Measurements from ENCODE around the gene HOTAIR. TPM values are rescaled to one million over a fixed set of nuclear protein-coding genes. Genes with fewer than 3 reads are reported as not detected.
A peak's percentile ranks its signal among the peaks of the same experiment; 100 is the strongest.

HOTAIR gene
- total RNA-seq, 2 donors from 2014 or later: not detected

DNA sequence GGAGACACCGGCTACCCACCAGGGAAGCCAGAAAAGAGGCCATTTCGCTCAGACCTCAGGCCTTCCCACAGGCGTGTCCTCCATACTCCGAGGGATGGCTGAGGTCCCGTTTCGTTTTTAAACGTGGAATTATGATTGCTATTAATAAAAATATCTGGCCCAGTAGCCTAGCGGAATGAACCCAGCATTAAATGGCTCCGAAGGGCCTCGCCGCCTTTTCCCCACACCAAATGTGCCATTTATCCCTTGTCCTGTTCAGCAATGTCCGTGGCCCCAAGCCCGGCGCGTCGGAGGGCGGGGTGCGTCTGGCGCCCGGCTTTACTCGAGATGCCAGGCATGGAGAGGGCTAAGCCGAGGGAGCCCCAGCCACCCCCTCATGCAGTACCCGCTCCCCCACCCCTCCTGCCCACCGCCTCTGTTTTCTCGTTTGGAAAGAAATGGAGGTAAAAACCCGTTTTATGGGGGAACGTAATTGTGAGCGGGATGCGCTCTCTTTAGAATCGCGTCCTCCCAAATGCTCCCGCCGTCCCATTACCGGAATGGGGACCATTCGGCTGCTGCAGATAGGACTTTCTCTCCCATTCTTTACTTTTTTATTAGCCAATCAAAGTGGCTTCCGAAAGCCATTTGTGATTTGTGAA lies 39.7 kb upstream of the HOTAIR start:
- DNase-seq (ENCODE audit: low spot score in 2 of 2) (no peak), ATAC-seq (no peak)
- Mint-ChIP-seq H3K9me3 (no peaks in the 10 kb centered on the region), H3K27ac (no peak overlapping the region), H3K36me3 (peaks cover 0 to 7% of the 10 kb centered on the region in 2 donors)

DNA sequence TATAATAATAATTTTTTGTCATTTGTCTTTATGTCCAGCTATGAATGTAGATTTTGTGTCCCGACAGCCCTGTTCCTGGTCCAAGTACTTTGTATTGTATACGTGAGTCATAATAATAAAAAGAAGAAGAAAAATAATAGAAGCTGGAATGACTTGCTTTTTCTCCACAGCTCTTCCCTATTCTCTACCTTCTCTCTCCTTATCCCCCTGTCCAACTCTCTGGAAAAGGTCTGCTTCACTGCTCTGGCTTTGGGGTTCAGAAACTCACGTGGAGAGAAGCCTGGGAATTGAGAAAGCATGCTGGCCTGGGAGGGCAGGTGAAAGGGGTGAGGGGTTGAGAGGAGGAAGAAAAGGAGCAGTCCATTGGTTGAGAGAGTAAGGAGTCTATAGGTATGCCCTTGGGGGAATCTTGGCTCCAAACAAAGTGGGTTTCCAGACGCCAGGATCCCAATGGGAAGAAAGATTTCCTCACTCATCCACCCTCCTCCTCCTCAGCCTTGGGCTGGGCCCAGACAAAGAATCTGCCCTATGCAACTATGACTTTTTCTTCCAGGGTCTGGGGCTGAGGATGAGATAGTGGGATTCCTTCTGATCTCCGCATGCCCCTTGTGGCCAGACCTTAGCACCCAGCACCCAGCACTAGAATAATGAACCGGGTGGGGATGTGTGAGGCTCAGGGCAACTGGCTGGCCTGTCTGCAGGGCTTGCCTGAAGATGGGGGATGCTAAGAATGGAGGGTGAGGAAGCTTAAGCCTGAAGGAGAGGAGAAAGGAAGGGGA lies 38.1 kb upstream of the HOTAIR start:
- peaks cover 0 to 7% of the 10 kb centered on the region in 2 donors for H3K36me3 Mint-ChIP-seq
- no peaks in the 10 kb centered on the region for H3K9me3 Mint-ChIP-seq
- no peak overlapping the region for H3K27ac Mint-ChIP-seq
- no peak for ATAC-seq
- no peak for DNase-seq (ENCODE audit: low spot score in 2 of 2)

DNA sequence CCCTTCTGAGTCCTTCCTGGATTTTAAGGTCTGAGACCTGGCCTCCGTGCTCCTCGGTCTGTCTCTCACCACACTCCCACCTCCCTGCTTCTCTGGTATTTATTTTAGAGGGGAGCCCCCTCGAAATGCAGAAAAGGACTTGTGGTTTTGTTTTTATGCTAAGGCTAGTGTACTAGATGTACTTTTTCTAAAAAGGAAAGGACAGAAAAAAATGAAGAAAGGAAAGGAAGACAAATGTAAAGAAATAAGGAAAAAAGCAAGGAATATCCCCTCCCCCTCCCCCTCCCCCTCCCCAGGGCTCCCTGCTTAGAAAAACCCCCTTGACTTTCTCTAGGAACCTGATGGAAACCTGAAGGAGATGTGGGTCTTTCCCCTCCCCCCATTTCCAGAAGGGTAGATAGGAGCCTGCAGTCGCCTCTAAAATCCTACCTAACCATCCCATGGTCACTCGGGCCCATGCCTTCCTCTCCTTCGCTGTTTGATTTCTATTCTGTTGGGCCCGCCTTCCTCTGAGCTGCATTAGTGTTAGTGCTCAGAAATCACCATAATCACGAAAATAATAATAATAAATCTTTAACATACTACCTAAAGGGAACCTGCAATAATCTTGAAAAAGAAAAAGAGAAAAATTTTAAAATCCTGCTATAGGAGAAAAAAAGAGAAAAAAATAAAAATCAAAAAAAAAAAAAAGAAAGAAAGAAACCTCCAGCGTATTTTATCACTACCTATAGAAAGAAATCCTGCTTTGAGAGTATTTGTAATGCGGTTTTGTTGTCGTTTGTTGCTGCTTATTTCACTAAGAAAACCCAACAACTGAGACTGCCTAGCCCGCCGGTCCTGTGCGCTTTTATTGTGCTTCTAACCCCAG lies 37.1 kb upstream of the HOTAIR start:
- Mint-ChIP-seq H3K27ac (no peak overlapping the region), H3K9me3 (no peaks in the 10 kb centered on the region), H3K36me3 (peaks cover 0 to 7% of the 10 kb centered on the region in 2 donors)
- DNase-seq (ENCODE audit: low spot score in 2 of 2): no peak
- ATAC-seq: no peak

DNA sequence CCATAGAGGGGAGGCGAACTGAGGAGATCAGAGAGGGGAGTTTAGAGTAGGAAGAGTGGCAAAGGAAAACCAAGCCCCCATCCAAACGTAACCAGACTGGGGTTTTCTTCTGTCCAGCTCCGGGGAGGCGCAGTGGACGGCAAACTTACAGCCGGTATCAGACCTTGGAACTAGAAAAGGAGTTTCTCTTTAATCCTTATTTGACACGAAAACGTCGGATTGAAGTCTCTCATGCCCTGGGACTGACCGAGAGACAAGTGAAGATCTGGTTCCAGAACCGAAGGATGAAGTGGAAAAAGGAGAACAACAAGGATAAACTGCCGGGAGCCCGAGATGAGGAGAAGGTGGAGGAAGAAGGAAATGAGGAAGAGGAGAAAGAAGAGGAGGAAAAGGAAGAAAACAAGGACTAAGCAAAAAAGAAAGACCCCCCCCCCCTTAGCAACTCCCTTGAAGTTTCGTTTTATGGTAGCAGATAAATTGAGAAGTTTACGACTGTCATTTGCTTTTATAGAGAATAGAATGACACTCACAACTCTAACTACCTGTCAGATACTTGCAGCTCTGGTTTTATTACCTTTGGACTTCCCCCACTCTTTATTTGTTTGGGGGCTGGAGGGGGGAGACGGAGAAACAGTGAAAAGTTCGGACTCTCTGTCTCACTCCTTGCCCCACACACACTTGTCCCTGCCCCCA lies 36.4 kb upstream of the HOTAIR start:
- DNase-seq (ENCODE audit: low spot score in 2 of 2) (no peak), ATAC-seq (no peak)
- Mint-ChIP-seq H3K36me3 (peaks cover 3 to 7% of the 10 kb centered on the region in 2 donors), H3K9me3 (no peaks in the 10 kb centered on the region), H3K27ac (no peak overlapping the region)

DNA sequence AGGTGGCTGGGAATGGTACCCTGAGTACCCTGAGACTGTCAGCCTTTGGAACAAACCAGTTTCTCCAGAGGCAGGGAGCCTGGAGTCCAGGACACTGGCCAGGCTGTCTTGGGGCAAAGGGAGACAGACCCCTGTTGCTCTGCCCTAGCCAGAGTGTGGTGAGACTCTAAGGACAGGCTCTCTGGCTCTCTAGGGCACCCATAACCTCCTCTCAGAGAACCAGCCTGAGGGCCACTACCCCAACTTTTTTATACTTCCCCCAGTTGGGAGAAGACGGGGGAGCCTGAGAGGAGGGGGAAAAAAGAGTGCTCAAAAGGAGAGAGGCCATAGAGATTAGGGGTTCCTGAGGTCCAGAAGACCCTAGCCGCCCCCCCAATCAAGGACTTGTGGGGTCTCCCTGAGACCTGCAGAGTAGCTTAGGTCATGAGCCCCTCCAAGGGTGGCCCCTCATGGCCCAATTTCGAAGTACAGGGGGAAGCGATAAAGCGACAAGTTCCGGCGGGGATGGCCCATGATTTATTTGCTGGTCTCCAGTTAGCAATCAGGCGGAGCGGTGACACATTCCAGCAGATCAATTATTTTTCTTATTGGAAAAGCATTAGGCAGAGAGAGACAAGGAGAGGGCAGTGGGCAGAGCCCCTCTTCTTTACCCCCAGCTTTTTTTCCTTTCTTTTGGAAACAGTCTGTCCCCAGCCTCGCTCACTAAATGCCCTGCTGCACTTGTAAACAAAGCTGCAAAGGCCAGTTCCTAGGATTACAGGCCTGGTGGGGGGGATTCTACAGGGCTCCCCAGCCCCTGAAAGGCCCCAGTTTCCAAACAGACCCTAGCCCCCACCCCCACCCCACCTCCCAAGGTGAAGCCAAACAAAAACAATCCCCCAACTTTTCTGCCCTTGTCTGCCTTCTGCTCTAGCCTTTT lies 35.6 kb upstream of the HOTAIR start:
- Mint-ChIP-seq H3K9me3 (no peaks in the 10 kb centered on the region), H3K36me3 (peaks cover 5 to 7% of the 10 kb centered on the region in 2 donors), H3K27ac (no peak overlapping the region)
- DNase-seq (ENCODE audit: low spot score in 2 of 2): no peak
- no peak for ATAC-seq

DNA sequence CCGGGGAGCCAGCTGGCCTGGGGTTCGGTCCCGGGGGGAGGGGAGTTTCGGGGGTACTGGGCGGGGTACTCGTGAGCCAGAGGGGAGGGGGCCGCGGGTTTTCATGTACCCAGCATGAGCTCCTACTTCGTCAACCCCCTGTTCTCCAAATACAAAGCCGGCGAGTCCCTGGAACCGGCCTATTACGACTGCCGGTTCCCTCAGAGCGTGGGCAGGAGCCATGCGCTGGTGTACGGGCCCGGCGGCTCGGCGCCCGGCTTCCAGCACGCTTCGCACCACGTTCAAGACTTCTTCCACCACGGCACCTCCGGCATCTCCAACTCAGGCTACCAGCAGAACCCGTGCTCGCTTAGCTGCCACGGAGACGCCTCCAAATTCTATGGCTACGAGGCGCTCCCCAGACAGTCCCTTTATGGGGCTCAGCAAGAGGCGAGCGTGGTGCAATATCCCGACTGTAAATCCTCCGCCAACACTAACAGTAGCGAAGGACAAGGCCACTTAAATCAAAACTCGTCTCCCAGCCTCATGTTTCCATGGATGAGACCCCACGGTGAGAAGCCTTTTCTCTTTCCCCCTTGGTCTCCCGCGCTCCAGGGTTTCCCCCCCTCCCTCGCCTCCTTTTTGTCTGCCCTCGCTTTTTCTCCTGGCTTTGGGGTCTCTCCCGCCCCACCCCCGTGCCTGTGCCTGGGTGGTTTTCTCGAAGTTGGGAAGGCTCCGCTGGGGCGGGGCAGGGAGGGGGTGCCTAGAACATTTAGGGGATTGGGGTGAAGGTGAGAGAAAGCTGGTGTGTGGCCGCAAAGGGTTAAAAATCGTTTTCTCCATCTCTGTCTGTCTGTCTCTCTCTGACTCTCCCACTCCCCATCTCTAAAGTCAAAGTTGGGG lies 34.7 kb upstream of the HOTAIR start:
- DNase-seq (ENCODE audit: low spot score in 2 of 2): no peak

DNA sequence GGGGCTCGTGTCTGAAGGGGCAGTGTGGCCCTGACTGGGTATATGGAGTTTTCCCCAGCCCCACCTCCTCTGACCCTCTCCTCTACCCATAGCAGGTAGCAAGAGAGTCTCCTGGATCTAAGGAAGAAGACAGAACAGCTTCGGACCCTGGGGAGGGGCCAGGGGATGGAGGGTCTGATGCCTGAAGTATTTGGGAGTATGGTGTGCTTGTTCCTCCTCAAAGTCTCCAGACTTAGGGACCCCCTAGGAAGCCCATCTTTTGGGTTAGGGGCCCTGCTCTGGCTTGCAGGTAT lies 33.5 kb upstream of the HOTAIR start:
- ATAC-seq (no peak), DNase-seq (ENCODE audit: low spot score in 2 of 2) (no peak)
- no peak overlapping the region for H3K27ac Mint-ChIP-seq
- H3K9me3 Mint-ChIP-seq: no peaks in the 10 kb centered on the region
- H3K36me3 Mint-ChIP-seq: peaks cover 0 to 5% of the 10 kb centered on the region in 2 donors

More for the DNA sequence above, 34.7 kb upstream of the HOTAIR start:
- peak in 1 of 2 donors; percentile 39 for ATAC-seq
- H3K27ac Mint-ChIP-seq: no peak overlapping the region
- no peaks in the 10 kb centered on the region for H3K9me3 Mint-ChIP-seq
- H3K36me3 Mint-ChIP-seq: peaks cover 0 to 5% of the 10 kb centered on the region in 2 donors

DNA sequence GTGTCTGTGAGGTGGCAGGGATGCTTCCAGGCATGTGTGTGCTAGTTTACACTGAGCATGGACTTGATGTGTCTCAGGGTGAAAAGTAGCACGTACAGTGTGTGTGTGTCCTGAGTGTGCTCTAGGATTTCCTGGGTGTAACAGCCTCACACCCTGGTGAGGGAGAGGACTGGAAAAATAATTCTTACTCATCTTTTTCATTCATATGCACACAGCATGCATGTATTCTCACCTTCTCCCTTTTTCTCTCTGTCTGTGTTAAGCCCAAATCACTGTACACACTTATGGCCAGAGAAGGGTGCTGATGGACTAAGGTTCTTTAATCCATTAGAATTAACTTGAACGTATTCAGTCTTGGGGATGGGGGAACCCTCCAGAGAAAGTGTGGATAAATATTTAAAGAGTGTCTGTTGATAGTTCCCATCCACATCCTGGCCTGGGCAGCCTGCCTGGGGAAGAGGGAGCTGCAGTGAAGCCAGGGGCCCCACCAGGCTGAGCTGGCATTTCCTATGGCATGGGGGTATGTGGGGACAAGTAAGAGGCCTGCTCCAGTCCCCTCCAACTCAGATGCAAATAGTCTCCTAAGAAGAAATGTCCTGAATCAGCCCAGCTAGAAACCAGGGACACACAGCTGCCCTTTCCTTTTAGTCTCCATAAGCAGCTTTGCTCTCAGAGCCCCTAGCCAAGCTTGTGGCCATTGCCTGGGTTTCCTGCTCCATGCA lies 32.9 kb upstream of the HOTAIR start:
- H3K9me3 Mint-ChIP-seq: no peaks in the 10 kb centered on the region
- DNase-seq (ENCODE audit: low spot score in 2 of 2) (no peak), ATAC-seq (no peak)
- no peak overlapping the region for H3K27ac Mint-ChIP-seq
- H3K36me3 Mint-ChIP-seq: peaks cover 0 to 5% of the 10 kb centered on the region in 2 donors

DNA sequence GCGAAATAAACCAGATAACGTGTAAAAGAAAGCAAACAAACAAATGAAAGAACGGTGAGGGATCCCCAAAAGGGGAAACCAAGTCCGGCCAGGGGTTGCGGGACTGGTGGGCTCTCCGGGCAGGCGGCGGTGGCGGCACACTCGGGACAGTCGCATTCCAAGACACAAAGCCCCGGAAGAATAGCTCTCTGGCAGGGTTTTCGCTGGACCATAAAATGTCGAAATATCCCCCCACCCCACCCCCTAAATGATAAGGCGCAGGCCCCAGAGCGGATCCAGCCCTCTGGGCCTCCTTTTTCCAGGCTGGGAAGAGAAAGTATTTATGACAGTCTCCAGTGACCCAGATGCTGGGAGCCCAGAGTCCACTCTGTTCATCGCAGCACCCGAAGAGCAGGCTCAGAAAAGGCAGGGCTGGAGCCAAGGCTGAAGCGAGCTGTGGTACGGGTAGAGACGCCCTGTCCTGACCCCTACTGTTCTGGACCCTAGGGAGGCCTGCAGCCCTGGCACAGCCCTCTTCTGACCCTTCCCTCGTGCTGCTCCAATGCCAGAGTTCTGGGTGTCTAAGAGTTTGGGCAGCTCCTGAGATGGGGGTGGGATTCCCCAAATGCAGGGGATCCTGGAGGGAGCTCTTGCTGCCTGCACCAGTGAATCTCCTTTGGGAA lies 31.9 kb upstream of the HOTAIR start:
- Mint-ChIP-seq H3K9me3 (no peaks in the 10 kb centered on the region), H3K36me3 (peaks cover 0 to 9% of the 10 kb centered on the region in 2 donors), H3K27ac (peak overlapping the region in 1 of 2 donors; percentile 60)
- no peak for DNase-seq (ENCODE audit: low spot score in 2 of 2)
- ATAC-seq: no peak

DNA sequence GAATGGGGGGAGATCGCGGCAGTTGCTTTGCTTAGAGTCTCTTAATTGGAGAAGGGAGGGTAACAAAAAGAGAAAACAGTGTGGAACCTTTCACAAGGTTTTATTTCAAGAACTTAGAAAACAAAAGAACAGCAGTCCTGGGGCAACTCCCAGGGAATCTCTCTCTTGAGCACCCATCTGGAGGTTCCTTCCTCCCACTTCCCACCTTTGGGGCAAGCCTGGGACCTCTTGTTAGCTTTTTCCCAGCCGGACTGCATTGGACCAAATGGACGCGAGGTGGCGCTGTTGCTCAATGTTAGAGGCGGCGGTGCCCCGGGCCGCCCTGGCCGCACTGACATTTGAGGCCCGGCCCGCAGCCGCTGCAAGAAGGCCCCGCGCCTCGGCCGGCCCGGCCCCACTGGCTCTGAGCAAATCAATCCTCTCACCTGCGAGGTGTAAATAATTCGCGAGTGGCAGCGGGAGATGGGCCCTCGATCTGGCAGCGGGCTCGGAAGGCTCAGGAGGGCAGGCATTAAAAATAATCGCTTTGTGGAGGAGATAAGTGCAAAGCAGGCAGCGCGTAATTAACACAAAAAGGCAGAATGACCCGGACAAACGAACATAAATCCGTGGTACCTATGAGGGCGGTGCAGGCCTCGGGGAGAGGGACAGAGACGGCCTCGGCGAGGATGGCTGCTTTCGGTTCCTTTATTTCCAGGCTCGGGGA lies 31.3 kb upstream of the HOTAIR start:
- DNase-seq (ENCODE audit: low spot score in 2 of 2) (peak; percentile 79 to 93), ATAC-seq (peak; percentile 80 to 93)
- no peaks in the 10 kb centered on the region for H3K9me3 Mint-ChIP-seq
- peaks cover 0 to 9% of the 10 kb centered on the region in 2 donors for H3K36me3 Mint-ChIP-seq
- H3K27ac Mint-ChIP-seq: peak overlapping the region in 1 of 2 donors; percentile 60

DNA sequence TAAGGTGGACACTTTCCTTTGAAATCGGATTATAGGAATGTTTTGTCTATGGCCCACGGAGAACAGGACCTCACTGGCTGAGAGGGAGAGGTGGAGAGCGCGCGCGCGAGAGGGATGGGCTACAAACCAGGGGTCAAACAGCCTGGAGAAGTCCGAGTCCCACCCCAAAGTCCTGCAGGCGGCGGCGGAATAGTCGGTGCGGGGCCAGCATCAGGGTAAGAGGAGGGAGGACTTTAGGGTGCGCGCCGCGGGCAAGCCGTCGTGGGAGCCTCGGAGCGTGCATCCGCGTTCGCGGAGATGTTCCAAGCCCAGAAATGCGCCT lies 30.7 kb upstream of the HOTAIR start:
- DNase-seq (ENCODE audit: low spot score in 2 of 2) (no peak), ATAC-seq (peak in 1 of 2 donors; percentile 2)
- Mint-ChIP-seq H3K27ac (peak overlapping the region in 1 of 2 donors; percentile 72), H3K36me3 (peaks cover 0 to 9% of the 10 kb centered on the region in 2 donors), H3K9me3 (no peaks in the 10 kb centered on the region)

DNA sequence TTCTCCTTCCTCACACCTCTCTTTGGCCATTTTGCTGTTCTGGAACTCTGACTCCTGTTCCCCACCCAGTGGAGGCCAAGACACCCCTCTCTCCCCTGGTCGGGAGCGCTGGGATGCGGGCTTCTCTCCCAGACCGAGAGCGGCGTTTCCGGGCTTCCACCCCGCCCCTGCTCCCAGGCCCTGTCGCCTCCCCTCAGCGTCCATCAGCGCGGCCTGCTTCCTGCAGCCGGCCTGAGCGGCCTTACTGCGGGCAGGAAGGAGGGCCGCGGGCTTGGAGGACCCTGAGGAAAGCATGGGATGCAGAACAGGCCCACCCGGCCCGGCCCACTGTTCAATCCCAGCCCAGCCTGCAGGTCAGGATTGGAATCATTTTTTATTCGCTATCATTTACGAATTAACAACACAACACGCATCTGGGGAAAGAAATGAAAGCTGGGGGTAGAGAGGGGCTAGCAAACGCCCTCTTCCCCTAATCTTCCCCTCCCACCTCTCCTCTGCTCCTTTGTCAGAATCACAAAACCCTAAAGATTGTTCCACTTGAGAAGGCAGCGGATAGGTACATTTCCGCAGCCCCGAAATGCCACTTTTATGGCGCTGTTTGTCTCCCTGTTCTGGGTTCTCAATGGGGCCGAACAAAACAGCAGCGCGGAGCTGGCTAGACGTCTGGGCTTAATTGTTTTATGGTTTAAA lies 30.2 kb upstream of the HOTAIR start:
- no peak for ATAC-seq
- H3K36me3 Mint-ChIP-seq: peaks cover 0 to 9% of the 10 kb centered on the region in 2 donors
- H3K9me3 Mint-ChIP-seq: no peaks in the 10 kb centered on the region
- H3K27ac Mint-ChIP-seq: peak overlapping the region in 1 of 2 donors; percentile 72
- DNase-seq (ENCODE audit: low spot score in 2 of 2): no peak

Data from activated naive CD4-positive, alpha-beta T cell treated with anti-CD3 and anti-CD28 coated beads, Interleukin-2, amount 50 U/mL, for 72 hours (primary cell).